Measurements from ENCODE around the gene GALNT2. TPM values are rescaled to one million over a fixed set of nuclear protein-coding genes. Genes with fewer than 3 reads are reported as not detected.
A peak's percentile ranks its signal among the peaks of the same experiment; 100 is the strongest.

The GALNT2 gene
- total and polyA plus RNA-seq, 2 experiments from 2014 or later, result 17.8 to 48.3 TPM

- Histone ChIP-seq H3K79me2 (replicated peaks; ENCODE audit: insufficient read depth) (peaks cover 57% of the 10 kb centered on the region), H3K9me2 (ENCODE audit: insufficient read depth) (no peaks in the 10 kb centered on the region), H3K36me3 (ENCODE audit: insufficient read depth) (no peaks in the 10 kb centered on the region), H2AFZ (peak overlapping the region; percentile 66; the same call in 1 of the 2 replicates), H3K27ac (ENCODE audit: low read depth) (no peak overlapping the region), H3F3A (replicated peaks; ENCODE audit: low read depth) (no peaks in the 10 kb centered on the region), H3K4me3 (peak overlapping the region; percentile 97), H3K4me1 (ENCODE audit: insufficient read depth) (peaks cover 21% of the 10 kb centered on the region), H3K4me2 (peak overlapping the region; percentile 98), H3K27me3 (ENCODE audit: insufficient read depth) (peaks cover 18% of the 10 kb centered on the region), H4K20me1 (replicated peaks; ENCODE audit: insufficient read depth) (peaks cover 21% of the 10 kb centered on the region)
- TF ChIP-seq JUNB (IDR thresholded peaks at IDR 0.05; ENCODE audit: unreplicated experiment) (no peak), EZH2 (IDR thresholded peaks at IDR 0.05; ENCODE audit: low read depth, unreplicated experiment) (no peak), EZH2phosphoT487 (IDR thresholded peaks at IDR 0.05; ENCODE audit: unreplicated experiment) (no peak), STAT1 (IDR thresholded peaks at IDR 0.05; ENCODE audit: unreplicated experiment) (no peak), CREB1 (CRISPR knock-in tag; IDR thresholded peaks at IDR 0.05; ENCODE audit: low read depth) (no peak), NANOG (IDR thresholded peaks at IDR 0.05; ENCODE audit: borderline replicate concordance) (no peak), ETS1 (IDR thresholded peaks at IDR 0.05) (no peak), POLR2AphosphoS5 (IDR thresholded peaks at IDR 0.05; ENCODE audit: low read depth) (no peak), ZNF114 (CRISPR knock-in tag; IDR thresholded peaks at IDR 0.05) (no peak), REST (IDR thresholded peaks at IDR 0.05; ENCODE audit: unreplicated experiment) (no peak), ZNF331 (CRISPR knock-in tag; IDR thresholded peaks at IDR 0.05; ENCODE audit: low read depth) (no peak), CTCF (conservative IDR thresholded peaks at IDR 0.05; ENCODE audit: low read depth in 2 of 2) (no peak), ZNF462 (CRISPR knock-in tag; IDR thresholded peaks at IDR 0.05) (no peak)
- no peak overlapping the region for H3K27ac Mint-ChIP-seq
- DNase-seq (ENCODE audit: low spot score) (no peak), ATAC-seq (no peak)
- no peaks in the 10 kb centered on the region; the same call in 2 of the 3 replicates for H3K9me3 Mint-ChIP-seq
- peaks cover 13% of the 10 kb centered on the region for H3K27me3 Mint-ChIP-seq (ENCODE audit: insufficient read depth, low read depth, poor library complexity)
- peaks cover 52% of the 10 kb centered on the region for H3K4me1 Mint-ChIP-seq
- peak overlapping the region; percentile 87 for H3K4me3 Mint-ChIP-seq
- no peaks in the 10 kb centered on the region; the same call in 2 of the 3 replicates for H3K36me3 Mint-ChIP-seq (ENCODE audit: low read depth)
These were observed 1.5 kb downstream of the GALNT2 start for GRCh38 chr1:230068621-230068873.

All from GM23338 (cell line).